ENCODE measurements around the gene GABBR2. TPM values are rescaled to one million over a fixed set of nuclear protein-coding genes. Genes with fewer than 3 reads are reported as not detected.
"Not testable (repeated sequence)": the region's sequence is repeated elsewhere in the genome, so short reads cannot be mapped to it uniquely, and the experiment has no call there.

Gene GABBR2
- total and polyA plus RNA-seq, 9 of the 15 experiments (the other 6 are each of a cell fraction or from before 2014, with no cell fraction given), result 0.15 to 1.9 (median 0.32) TPM

DNA sequence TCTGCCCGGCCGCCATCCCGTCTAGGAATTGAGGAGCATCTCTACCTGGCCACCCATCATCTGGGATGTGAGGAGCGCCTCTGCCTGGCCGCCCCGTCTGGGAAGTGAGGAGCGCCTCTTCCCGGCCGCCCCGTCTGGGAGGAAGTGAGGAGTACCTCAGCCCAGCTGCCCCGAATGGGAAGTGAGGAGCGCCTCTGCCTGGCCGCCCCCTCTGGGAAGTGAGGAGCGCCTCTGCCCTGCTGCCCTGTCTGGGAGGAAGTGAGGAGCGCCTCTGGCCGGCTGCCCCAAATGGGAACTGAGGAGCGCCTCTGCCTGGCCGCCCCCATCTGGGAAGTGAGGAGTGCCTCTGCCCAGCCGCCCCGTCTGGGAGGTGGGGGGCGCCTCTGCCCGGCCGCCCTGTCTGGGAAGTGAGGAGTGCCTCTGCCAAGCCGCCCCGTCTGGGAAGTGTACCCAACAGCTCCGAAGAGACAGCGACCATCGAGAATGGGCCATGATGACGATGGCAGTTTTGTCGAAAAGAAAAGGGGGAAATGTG, 244.5 kb downstream of the GABBR2 start:
- in situ Hi-C loops (cut with MboI); H3K36me3 ChIP-seq (ENCODE audit: control insufficient read depth, insufficient read depth, low read length); H2AFZ ChIP-seq (ENCODE audit: low read depth, low read length); H3K9me1 ChIP-seq (ENCODE audit: control insufficient read depth, insufficient read depth, low read length); BruUV-seq (replicated peaks); H3K27ac ChIP-seq (ENCODE audit: extremely low read depth, low read depth, low read length); H4K20me1 ChIP-seq (replicated peaks; ENCODE audit: control insufficient read depth, insufficient read depth, low read length); H3K9ac ChIP-seq (ENCODE audit: insufficient read depth in 1 of 2, low read depth in 2 of 2, low read length in 2 of 2); H3K4me2 ChIP-seq (ENCODE audit: insufficient read depth, low read length); CTCF ChIA-PET (ENCODE audit: low intra/inter-chr PET ratio); DNase-seq (ENCODE audit: extremely low read depth in 1 of 4, low spot score in 3 of 4); H3K79me2 ChIP-seq (ENCODE audit: control insufficient read depth, insufficient read depth, low read length); H3K27me3 ChIP-seq (ENCODE audit: control insufficient read depth in 2 of 2, insufficient read depth in 2 of 2, low read length in 2 of 2); POLR2A ChIA-PET; H3K4me3 ChIP-seq; intact Hi-C loops (cut with micrococcal nuclease); H3K4me1 ChIP-seq (replicated peaks in 1 of 2; ENCODE audit: control insufficient read depth in 2 of 2, insufficient read depth in 2 of 2, low read length in 2 of 2); ATAC-seq; FAIRE-seq: not testable (repeated sequence)
- 87% methylated on average over 16 of the region's 30 CpGs for WGBS (ENCODE audit: insufficient coverage, low coverage, missing lambda C conversion rate)
- peaks cover 14% of the 10 kb centered on the region for H3K9me3 ChIP-seq (replicated peaks; ENCODE audit: control insufficient read depth, insufficient read depth, low read depth, low read length)

DNA sequence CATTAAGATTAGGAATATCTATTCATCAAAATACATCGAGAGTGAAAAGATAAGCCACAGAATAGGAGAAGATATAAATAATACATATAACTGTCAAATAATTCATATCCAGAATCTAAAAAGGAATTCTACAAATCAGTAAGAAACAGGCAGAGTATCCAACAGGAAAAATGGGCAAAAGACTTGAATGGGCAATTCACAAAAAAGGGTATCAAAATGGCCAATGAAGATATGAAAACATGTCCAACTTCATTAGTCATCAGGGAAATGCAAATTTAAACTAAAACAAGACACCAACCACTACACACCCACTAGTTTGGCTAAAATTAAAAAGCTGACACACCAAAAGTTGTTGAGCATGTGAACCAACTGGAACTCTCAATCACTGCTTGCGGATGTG, 246.4 kb downstream of the GABBR2 start:
- intact Hi-C loops (cut with micrococcal nuclease), result no loop called here
- H3K9me3 ChIP-seq (replicated peaks; ENCODE audit: control insufficient read depth, insufficient read depth, low read depth, low read length), result peaks cover 16% of the 10 kb centered on the region
- no peak overlapping the region for H2AFZ ChIP-seq (ENCODE audit: low read depth, low read length)
- no peaks in the 10 kb centered on the region for H4K20me1 ChIP-seq (replicated peaks; ENCODE audit: control insufficient read depth, insufficient read depth, low read length)
- H3K4me2 ChIP-seq (ENCODE audit: insufficient read depth, low read length), result no peak overlapping the region
- no peak overlapping the region for H3K4me3 ChIP-seq
- H3K27ac ChIP-seq (ENCODE audit: extremely low read depth, low read depth, low read length), result no peak overlapping the region
- no peak overlapping the region for H3K9ac ChIP-seq (ENCODE audit: insufficient read depth in 1 of 2, low read depth in 2 of 2, low read length in 2 of 2)
- FAIRE-seq, result no peak
- WGBS (ENCODE audit: insufficient coverage, low coverage, missing lambda C conversion rate), result 48% methylated on average over 2 of the region's 2 CpGs
- ChIA-PET CTCF (ENCODE audit: low intra/inter-chr PET ratio) (no interaction called here), POLR2A (no interaction called here)
- H3K9me1 ChIP-seq (ENCODE audit: control insufficient read depth, insufficient read depth, low read length), result no peaks in the 10 kb centered on the region
- H3K27me3 ChIP-seq (ENCODE audit: control insufficient read depth in 2 of 2, insufficient read depth in 2 of 2, low read length in 2 of 2), result no peaks in the 10 kb centered on the region
- no peak for TF ChIP-seq SRSF3 (IDR thresholded peaks at IDR 0.05; ENCODE audit: insufficient read depth, low read length)
- TF ChIP-seq, protein P1, sequence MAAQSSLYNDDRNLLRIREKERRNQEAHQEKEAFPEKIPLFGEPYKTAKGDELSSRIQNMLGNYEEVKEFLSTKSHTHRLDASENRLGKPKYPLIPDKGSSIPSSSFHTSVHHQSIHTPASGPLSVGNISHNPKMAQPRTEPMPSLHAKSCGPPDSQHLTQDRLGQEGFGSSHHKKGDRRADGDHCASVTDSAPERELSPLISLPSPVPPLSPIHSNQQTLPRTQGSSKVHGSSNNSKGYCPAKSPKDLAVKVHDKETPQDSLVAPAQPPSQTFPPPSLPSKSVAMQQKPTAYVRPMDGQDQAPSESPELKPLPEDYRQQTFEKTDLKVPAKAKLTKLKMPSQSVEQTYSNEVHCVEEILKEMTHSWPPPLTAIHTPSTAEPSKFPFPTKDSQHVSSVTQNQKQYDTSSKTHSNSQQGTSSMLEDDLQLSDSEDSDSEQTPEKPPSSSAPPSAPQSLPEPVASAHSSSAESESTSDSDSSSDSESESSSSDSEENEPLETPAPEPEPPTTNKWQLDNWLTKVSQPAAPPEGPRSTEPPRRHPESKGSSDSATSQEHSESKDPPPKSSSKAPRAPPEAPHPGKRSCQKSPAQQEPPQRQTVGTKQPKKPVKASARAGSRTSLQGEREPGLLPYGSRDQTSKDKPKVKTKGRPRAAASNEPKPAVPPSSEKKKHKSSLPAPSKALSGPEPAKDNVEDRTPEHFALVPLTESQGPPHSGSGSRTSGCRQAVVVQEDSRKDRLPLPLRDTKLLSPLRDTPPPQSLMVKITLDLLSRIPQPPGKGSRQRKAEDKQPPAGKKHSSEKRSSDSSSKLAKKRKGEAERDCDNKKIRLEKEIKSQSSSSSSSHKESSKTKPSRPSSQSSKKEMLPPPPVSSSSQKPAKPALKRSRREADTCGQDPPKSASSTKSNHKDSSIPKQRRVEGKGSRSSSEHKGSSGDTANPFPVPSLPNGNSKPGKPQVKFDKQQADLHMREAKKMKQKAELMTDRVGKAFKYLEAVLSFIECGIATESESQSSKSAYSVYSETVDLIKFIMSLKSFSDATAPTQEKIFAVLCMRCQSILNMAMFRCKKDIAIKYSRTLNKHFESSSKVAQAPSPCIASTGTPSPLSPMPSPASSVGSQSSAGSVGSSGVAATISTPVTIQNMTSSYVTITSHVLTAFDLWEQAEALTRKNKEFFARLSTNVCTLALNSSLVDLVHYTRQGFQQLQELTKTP (IDR thresholded peaks at IDR 0.05; ENCODE audit: low read depth in 1 of 2, partially characterized antibody in 2 of 2), result peak in 1 of 2 experiments; percentile 98
- TF ChIP-seq ZNF316 (IDR thresholded peaks at IDR 0.05), result peak; percentile 37
- no TSS peak for BruUV-seq (replicated peaks)
- DNase-seq (ENCODE audit: extremely low read depth in 1 of 4, low spot score in 3 of 4), result no peak
- no peaks in the 10 kb centered on the region for H3K79me2 ChIP-seq (ENCODE audit: control insufficient read depth, insufficient read depth, low read length)
- in situ Hi-C loops (cut with MboI), result no loop called here
- ATAC-seq, result no peak
- H3K4me1 ChIP-seq (replicated peaks in 1 of 2; ENCODE audit: control insufficient read depth in 2 of 2, insufficient read depth in 2 of 2, low read length in 2 of 2), result no peaks in the 10 kb centered on the region
- H3K36me3 ChIP-seq (ENCODE audit: control insufficient read depth, insufficient read depth, low read length), result no peaks in the 10 kb centered on the region

Data from K562 (cell line).